Fibroblast of peridontal ligament (primary cell): ENCODE results near the gene MALL.
"Not testable (repeated sequence)": the region's sequence is repeated elsewhere in the genome, so short reads cannot be mapped to it uniquely, and the experiment has no call there.

Experiments used
- DNase-seq: peaks from one replicate; pipeline ENCODE4 v3.0.0-alpha.2; 2010; ENCODE audit errors: extremely low read depth

Gene MALL

GRCh38 chr2:110050222-110050621, 65.4 kb downstream of the MALL start:
- DNase-seq, result not testable (repeated sequence)

- not testable (repeated sequence) for DNase-seq
Observed at GRCh38 chr2:110049769-110050168, 65.9 kb downstream of the MALL start.

- not testable (repeated sequence) for DNase-seq
Observed at GRCh38 chr2:110048255-110049197, 67.1 kb downstream of the MALL start.

- not testable (repeated sequence) for DNase-seq
Observed at GRCh38 chr2:110047225-110047624, 68.4 kb downstream of the MALL start.

- DNase-seq, result not testable (repeated sequence)
Observed at GRCh38 chr2:110041941-110042660, 73.5 kb downstream of the MALL start.

GRCh38 chr2:110037336-110037735, 78.3 kb downstream of the MALL start:
- DNase-seq, result not testable (repeated sequence)

GRCh38 chr2:110035384-110035783, 80.2 kb downstream of the MALL start:
- not testable (repeated sequence) for DNase-seq

GRCh38 chr2:110034935-110035334, 80.7 kb downstream of the MALL start:
- DNase-seq, result not testable (repeated sequence)
